HG02678 (cell line): ENCODE measurements around the gene SERPINE3.
A peak's percentile ranks its signal among the peaks of the same experiment; 100 is the strongest.

Experiments used
- ATAC-seq: cut with Tn5 transposase; IDR thresholded peaks from one replicate; pipeline ENCODE4 v1.9.1; 2021; ENCODE audit warnings: mild to moderate bottlenecking, moderate library complexity; ENCODE audit not compliant: unreplicated experiment

The SERPINE3 gene

GRCh38 chr13:51327961-51328360 lies 11.5 kb upstream of the SERPINE3 start:
- no peak for ATAC-seq

GRCh38 chr13:51328488-51328887 lies 11.0 kb upstream of the SERPINE3 start:
- ATAC-seq = no peak

DNA sequence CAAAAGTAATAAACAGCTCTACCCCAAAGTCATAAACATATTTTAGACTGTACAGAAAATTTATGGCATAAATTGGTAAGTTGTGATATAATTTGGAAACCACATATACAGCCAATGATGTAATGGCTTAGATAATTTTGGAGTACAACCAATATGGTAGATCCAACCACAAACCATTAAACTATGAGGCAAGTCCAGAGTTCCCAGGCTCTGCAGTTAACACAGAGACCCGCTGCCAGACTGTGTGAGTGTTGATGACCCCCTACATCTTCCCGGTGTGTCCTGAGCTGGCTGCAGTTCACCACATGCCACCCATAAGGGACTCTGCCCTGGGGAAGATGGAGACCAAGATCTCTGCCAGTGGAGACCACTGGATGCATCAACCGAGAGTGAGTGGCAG lies 9.9 kb upstream of the SERPINE3 start:
- no peak for ATAC-seq

GRCh38 chr13:51330791-51331190 lies 8.7 kb upstream of the SERPINE3 start:
- peak; percentile 51 for ATAC-seq

- ATAC-seq = peak; percentile 59
Measured at GRCh38 chr13:51331354-51331861, 8.1 kb upstream of the SERPINE3 start.

GRCh38 chr13:51332566-51333361 lies 6.7 kb upstream of the SERPINE3 start:
- ATAC-seq = no peak

DNA sequence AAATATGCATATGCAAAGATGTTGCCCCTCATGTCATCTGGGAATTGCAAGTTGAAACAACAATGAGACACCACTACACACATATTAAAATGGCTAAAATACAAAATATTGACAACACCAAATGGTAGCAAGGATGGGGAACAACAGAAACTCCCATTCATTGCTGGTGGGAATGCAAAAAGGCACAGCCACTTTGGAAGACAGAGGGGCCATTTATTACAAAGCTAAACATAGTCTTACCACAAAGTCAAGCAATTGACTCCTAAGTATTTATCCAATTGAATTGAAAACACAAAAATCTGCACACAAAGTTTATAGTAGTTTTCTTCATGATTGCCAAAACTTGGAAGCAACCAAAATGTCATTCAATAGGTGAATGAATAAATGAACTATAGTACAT lies 6.1 kb upstream of the SERPINE3 start:
- no peak for ATAC-seq

DNA sequence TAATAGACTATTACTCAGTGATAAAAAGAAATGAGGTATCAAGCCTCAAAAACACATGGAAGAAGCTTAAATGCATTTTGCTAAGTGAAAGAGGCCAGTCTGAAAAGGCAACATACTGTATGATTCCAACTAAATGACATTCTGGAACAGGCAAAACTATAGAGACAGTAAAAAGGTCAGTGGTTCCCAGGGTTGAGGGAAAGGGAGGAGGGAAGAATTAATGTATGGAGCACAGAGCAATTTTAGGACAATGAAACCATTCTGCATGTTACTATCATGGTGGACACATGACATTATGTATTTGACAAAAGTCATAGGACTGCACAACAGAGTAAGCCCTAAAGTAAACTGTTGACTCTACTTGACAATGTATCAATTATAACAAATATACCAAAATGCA lies 5.7 kb upstream of the SERPINE3 start:
- ATAC-seq = no peak

DNA sequence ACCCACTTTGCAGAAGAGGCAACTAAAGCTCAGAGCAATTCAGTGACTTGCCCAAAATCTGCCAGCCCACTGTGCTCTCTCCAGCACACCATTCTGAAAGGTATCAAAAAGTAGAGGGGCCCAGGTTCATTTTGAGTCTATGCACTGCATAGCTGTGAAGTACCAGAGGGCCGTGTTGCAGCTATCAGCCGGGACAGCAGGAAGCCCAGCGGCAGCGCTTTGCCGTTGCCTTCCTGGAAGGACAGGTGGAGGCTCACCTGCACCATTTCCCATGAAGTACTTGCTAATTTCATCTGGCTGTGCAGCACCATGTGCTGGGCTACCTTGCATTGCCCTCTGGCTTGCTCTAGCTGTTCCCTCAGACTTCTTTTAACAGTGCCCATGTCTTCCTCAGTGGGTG lies 2.7 kb upstream of the SERPINE3 start:
- ATAC-seq = no peak

DNA sequence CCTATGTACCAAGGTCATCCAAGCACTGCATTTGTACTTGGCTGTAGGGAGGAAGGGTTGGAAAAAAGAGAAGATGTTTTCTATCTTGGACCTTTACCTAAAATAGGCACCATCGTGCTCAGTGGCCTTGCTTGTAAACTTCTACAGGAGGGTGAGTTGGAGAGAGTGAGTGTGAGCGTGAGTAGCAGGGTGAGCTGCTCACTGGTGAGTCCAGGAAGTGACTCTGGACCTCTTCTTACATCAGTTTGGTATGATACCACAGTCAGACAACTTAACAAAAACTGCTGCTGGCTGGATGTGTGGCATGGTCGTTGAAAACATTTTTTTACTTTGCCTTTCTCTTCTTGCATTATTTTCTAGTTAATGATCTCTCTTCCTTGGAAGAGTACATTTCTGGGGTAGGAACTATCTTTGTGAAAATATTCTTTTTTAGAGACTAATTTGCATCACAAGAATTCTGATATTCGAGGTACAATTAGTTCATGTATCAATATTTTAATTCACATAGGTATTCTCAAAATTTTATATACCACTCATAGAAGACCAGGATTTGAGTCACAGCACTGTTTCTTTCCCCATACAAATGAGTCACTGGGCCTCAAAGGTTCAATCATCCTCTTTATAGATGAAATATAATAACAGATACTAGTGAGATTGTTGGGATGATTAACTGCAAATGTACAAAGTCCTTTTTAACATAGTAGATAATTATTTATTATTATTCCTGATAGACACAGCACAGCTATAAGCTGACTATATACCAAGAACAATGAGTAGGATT lies 651 bp downstream of the SERPINE3 start:
- no peak for ATAC-seq

DNA sequence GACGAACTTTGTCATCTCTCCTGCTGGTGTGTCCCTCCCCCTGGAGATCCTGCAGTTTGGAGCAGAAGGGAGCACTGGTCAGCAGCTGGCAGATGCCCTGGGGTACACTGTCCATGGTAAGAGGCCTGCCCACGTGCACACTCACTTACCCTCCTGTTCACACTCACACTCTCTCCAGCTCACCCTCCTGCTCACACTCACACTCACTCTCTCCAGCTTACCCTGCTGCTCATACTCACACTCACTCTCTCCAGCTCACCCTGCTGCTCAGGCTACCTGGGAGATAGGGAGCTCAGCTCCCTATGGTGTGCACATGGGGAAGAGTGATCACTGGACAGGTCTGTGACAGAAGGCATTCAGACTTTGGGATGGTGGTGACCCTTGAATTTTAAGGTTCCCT lies 1.7 kb downstream of the SERPINE3 start:
- ATAC-seq = no peak

GRCh38 chr13:51341791-51342190 lies 2.3 kb downstream of the SERPINE3 start:
- no peak for ATAC-seq

GRCh38 chr13:51342706-51343105 lies 3.2 kb downstream of the SERPINE3 start:
- ATAC-seq = no peak

GRCh38 chr13:51343475-51343874 lies 4.0 kb downstream of the SERPINE3 start:
- ATAC-seq = no peak

- ATAC-seq = no peak
Measured at GRCh38 chr13:51346397-51346796, 6.9 kb downstream of the SERPINE3 start.

DNA sequence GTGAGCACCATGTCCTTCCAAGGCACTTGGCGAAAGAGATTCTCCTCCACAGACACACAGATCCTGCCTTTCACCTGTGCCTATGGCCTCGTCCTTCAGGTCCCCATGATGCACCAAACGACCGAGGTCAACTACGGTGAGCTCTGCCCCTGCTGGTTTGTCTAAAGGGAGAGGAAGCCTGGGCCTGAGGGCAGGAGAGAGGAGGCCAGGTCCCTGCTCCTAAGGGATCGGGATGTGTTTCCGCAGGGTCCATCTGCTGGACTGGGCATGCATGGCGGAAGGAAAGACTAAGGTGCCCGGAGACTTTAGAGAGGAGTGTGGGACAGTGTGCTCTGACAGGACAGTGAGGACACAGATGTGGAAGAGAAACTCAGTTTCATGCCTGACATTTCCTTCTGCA lies 7.6 kb downstream of the SERPINE3 start:
- ATAC-seq = no peak

DNA sequence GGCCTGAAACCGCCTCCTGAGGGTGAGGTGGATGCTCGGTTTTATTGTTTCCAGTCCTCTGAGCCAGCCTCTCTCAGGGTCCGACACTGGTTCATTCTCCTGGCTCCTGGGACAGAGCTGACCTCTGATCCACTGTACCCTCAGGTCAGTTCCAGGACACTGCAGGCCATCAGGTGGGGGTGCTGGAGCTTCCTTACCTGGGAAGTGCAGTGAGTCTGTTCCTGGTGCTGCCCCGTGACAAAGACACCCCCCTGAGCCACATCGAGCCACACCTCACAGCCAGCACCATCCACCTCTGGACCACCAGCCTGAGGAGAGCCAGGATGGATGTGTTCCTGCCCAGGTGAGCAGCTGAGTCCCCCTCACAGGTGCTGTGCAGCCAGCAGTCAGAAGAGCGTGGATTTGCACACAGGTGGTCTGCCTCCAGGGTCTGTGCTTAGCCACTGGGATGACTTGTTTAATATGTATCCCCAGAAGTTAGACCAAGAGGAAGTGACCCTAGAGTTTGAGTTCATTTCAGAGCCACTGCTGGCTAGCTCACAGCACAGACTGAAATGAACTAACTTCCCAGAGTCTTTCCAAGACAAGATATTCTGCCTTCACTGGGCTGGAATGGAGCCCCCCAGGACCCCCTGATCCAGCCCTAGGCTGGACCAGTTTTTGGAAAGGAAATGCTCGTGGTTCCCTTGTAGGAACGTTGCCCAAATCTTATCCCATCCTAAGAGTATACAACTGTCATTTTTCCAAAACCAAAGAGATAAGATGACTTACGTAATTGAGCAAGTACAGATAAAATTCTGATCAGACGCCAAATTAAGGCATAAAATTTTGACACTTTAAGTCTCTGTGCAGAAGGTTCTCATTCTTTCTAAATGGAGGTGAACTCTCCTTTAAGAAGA lies 8.8 kb downstream of the SERPINE3 start:
- no peak for ATAC-seq

DNA sequence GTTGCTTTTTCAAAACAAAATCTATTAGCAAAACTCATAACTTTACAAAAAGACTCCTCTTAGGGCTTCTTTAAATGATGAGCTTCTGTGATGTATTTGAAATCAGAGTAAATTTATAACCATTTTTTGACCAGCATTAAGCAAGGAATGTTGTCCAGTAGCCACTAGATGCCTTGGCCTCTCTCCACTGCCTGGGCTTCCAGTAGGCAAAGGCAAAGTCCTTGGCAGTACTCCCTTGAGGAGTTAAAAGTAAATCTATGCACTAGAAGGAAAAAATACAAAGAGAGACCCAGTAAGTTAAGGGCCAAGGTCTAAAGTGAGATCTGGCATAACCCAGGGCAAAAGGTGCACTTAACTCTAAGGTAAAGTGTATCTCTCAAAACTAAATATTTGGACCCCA lies 9.5 kb downstream of the SERPINE3 start:
- no peak for ATAC-seq

DNA sequence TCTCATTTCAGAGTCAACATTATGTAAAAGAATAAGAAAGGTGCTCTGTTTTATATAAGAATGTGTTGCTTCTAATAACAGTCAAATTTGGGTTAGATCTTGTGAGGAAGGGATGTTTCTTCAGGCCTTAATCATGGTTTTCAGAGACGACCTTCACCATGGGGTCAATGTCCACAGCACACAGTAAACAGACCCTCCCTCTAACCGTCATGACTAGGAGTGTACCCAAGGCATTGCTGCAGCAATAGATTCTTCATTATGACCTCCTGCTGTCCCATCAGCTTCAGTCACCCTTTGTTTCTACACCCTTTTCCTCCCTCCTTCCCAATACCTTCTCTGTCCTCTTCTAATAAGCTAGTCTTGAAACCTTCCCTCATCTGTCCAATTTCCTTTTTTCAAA lies 15.7 kb downstream of the SERPINE3 start:
- ATAC-seq = no peak

DNA sequence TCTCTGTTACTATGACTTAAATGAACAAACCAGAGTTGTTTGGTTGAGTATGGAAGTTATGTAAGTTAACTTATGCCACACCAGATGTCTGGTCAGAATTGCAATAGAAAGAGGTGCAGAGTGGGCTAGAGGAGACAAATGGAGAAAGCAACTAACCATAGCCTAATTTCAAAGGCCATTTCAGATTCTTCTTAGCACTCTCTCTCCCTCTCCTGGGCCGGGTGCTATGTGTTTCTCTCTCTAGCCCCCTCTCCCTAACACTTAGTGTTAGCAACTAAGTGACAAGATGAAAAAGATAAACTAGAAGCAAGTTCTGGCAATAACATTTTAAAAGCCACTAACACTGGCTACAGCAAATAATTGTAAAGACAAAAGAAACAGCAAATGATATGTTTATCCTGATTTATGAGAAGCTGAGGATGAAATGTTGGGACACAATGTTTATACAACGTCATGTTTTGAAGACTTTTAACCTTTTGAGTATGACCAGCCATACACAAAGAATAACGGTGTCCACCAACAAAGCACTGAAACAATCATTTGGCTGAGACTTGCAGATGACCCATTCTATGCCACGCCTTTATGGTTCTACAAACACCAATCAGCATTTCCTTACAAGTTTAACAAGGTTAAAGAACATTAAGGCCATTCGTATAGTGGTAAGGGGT lies 18.6 kb downstream of the SERPINE3 start:
- no peak for ATAC-seq

DNA sequence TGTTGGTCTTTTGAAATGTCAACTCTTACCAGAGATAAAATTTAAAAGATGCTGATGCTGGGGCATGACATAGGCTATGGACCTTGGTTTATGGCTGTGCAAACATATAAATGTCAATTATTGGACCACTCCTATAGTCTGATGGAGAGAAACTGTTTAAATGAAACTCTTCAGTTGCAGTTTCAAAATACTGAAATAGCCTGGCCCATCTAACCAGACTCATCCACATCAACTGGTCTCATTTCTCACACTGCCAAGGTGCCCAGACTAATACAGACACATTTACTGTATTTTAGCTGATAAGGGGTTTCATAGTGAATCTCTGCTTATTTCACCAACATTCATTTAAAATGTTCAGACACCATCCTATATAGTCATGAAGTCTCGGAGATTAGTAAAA lies 19.9 kb downstream of the SERPINE3 start:
- ATAC-seq = no peak
